ENCODE results near the gene DIAPH3. TPM values are rescaled to one million over a fixed set of nuclear protein-coding genes. Genes with fewer than 3 reads are reported as not detected.

Gene DIAPH3
- total RNA-seq, 3 donors from 2014 or later: 2.1 to 4.0 (median 3.7) TPM

DNA sequence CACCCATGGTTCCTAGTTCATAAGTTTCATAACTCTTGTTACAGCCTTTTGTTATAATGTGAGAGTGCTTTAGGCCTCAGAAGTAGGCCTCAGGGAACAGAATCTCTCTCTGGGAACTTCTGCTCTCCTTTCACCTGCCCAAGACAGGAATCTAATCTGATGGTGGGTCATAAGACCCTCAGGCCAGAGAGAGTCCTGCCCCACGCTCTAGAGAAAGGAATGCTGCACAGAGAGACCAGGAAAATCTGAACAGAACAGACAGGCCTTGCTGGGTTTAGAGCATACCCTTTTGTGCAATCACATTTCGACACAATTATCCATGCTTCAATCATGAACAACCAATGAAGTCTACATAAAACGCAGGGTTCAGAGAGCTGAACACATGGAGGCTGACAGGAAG is 3.4 kb upstream of the DIAPH3 start:
- DNase-seq (no peak), ATAC-seq (no peak)
- Mint-ChIP-seq H3K36me3 (ENCODE audit: insufficient read depth) (no peaks in the 10 kb centered on the region), H3K27me3 (ENCODE audit: low read depth) (peaks cover 3% of the 10 kb centered on the region), H3K4me1 (ENCODE audit: low read depth) (peaks cover 25% of the 10 kb centered on the region), H3K4me3 (no peak overlapping the region), H3K9me3 (no peaks in the 10 kb centered on the region)

GRCh38 chr13:60165391-60166099 is 1.8 kb upstream of the DIAPH3 start:
- Mint-ChIP-seq H3K27me3 (ENCODE audit: low read depth) (peaks cover 6% of the 10 kb centered on the region), H3K9me3 (no peaks in the 10 kb centered on the region), H3K4me3 (peak overlapping the region; percentile 48), H3K4me1 (ENCODE audit: low read depth) (peaks cover 25% of the 10 kb centered on the region), H3K36me3 (ENCODE audit: insufficient read depth) (no peaks in the 10 kb centered on the region)
- ATAC-seq (no peak), DNase-seq (no peak)

- Mint-ChIP-seq H3K4me1 (ENCODE audit: low read depth) (peaks cover 25% of the 10 kb centered on the region), H3K4me3 (peak overlapping the region; percentile 92), H3K36me3 (ENCODE audit: insufficient read depth) (no peaks in the 10 kb centered on the region), H3K27me3 (ENCODE audit: low read depth) (peaks cover 7% of the 10 kb centered on the region), H3K9me3 (no peaks in the 10 kb centered on the region)
- DNase-seq: no peak
- peak; percentile 8 to 9 for ATAC-seq
Measured at GRCh38 chr13:60164234-60164889, 634 bp upstream of the DIAPH3 start.

- ATAC-seq (no peak), DNase-seq (no peak)
- Mint-ChIP-seq H3K9me3 (no peaks in the 10 kb centered on the region), H3K4me1 (ENCODE audit: low read depth) (peaks cover 25% of the 10 kb centered on the region), H3K36me3 (ENCODE audit: insufficient read depth) (no peaks in the 10 kb centered on the region), H3K27me3 (ENCODE audit: low read depth) (peaks cover 7% of the 10 kb centered on the region), H3K4me3 (no peak overlapping the region)
Measured at GRCh38 chr13:60162096-60162495, 1.6 kb downstream of the DIAPH3 start.

- Mint-ChIP-seq H3K4me1 (ENCODE audit: low read depth) (peaks cover 6% of the 10 kb centered on the region), H3K9me3 (no peaks in the 10 kb centered on the region), H3K27me3 (ENCODE audit: low read depth) (peaks cover 7% of the 10 kb centered on the region), H3K4me3 (no peak overlapping the region), H3K36me3 (ENCODE audit: insufficient read depth) (no peaks in the 10 kb centered on the region)
- ATAC-seq: no peak
- no peak for DNase-seq
Measured at GRCh38 chr13:60158321-60158801, 5.4 kb downstream of the DIAPH3 start.

- Mint-ChIP-seq H3K4me3 (no peak overlapping the region), H3K4me1 (ENCODE audit: low read depth) (peaks cover 2% of the 10 kb centered on the region), H3K36me3 (ENCODE audit: insufficient read depth) (no peaks in the 10 kb centered on the region), H3K9me3 (no peaks in the 10 kb centered on the region), H3K27me3 (ENCODE audit: low read depth) (peaks cover 4% of the 10 kb centered on the region)
- ATAC-seq: peak in 1 of 2 donors; percentile 46
- DNase-seq: no peak
Measured at GRCh38 chr13:60155978-60156377, 7.8 kb downstream of the DIAPH3 start.

- Mint-ChIP-seq H3K36me3 (ENCODE audit: insufficient read depth) (no peaks in the 10 kb centered on the region), H3K4me3 (no peak overlapping the region), H3K4me1 (ENCODE audit: low read depth) (peaks cover 5% of the 10 kb centered on the region), H3K27me3 (ENCODE audit: low read depth) (no peaks in the 10 kb centered on the region), H3K9me3 (no peaks in the 10 kb centered on the region)
- DNase-seq (no peak), ATAC-seq (no peak)
Measured at GRCh38 chr13:60152904-60153303, 10.8 kb downstream of the DIAPH3 start.

DNA sequence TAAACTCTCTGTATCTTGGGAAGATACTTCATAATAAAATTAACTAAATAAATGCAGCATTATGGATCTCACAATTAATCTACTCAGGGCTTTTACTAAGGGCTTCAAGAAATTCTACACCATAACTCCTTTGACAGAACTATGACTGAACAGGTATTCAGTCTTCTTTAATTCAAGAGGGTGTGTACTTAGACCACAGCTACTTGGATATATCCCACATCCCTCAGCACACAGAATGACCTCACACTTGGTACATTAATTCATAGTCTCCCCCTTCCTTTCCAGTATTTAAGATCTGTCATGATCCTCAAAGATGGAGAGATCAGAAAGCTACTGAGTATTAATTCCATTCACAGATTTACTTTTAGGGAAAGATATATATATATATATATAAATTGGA is 11.6 kb downstream of the DIAPH3 start:
- Mint-ChIP-seq H3K36me3 (ENCODE audit: insufficient read depth) (no peaks in the 10 kb centered on the region), H3K9me3 (no peaks in the 10 kb centered on the region), H3K27me3 (ENCODE audit: low read depth) (no peaks in the 10 kb centered on the region), H3K4me3 (no peak overlapping the region), H3K4me1 (ENCODE audit: low read depth) (peaks cover 6% of the 10 kb centered on the region)
- ATAC-seq (no peak), DNase-seq (no peak)

- H3K4me3 Mint-ChIP-seq: no peak overlapping the region
- DNase-seq: no peak
- H3K27me3 Mint-ChIP-seq (ENCODE audit: low read depth): no peaks in the 10 kb centered on the region
- H3K4me1 Mint-ChIP-seq (ENCODE audit: low read depth): peaks cover 6% of the 10 kb centered on the region
- no peak for ATAC-seq
- H3K9me3 Mint-ChIP-seq: no peaks in the 10 kb centered on the region
- H3K36me3 Mint-ChIP-seq (ENCODE audit: insufficient read depth): no peaks in the 10 kb centered on the region
Measured at GRCh38 chr13:60150538-60150937, 13.2 kb downstream of the DIAPH3 start.

DNA sequence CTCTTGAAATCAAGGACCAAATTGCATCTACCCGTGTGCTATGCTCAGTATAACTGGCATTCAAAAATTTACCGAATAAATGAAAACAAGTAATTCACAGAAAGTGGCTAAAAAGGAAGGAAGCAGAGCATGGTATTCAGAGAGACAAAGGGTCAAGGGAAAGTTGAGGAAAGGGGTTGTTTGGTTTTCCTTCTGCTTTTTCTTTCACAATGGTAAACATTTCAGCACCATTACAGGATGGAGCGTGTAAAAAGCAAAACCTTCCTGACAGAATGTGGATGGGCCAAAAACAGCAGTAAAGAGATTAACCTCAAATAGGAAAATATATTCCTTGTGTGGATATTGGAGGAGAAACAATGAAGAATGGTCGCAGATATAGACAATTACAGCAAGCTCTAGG is 14.8 kb downstream of the DIAPH3 start:
- Mint-ChIP-seq H3K36me3 (ENCODE audit: insufficient read depth) (no peaks in the 10 kb centered on the region), H3K9me3 (no peaks in the 10 kb centered on the region), H3K27me3 (ENCODE audit: low read depth) (no peaks in the 10 kb centered on the region), H3K4me1 (ENCODE audit: low read depth) (peaks cover 6% of the 10 kb centered on the region), H3K4me3 (no peak overlapping the region)
- DNase-seq (no peak), ATAC-seq (no peak)

DNA sequence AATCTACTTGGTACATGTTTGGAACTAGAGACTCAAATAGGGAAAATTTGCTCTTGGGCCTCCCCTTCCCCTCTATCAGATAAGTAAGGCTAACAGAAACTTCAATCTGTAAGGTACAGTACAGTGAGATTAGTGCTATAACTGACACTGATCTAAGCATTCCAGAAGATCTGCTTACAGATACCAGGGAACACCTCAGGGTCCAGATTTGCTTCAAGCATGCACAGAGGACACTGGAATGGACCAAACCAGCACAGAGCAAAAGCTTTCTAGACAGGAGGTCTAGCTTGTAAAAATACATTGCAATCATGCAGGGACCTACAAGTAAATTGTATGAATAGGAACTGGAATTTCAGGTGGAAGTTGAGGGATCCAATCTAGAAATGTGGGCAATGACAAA is 16.4 kb downstream of the DIAPH3 start:
- no peak overlapping the region for H3K4me3 Mint-ChIP-seq
- DNase-seq: no peak
- no peaks in the 10 kb centered on the region for H3K9me3 Mint-ChIP-seq
- H3K36me3 Mint-ChIP-seq (ENCODE audit: insufficient read depth): no peaks in the 10 kb centered on the region
- ATAC-seq: no peak
- peaks cover 6% of the 10 kb centered on the region for H3K4me1 Mint-ChIP-seq (ENCODE audit: low read depth)
- no peaks in the 10 kb centered on the region for H3K27me3 Mint-ChIP-seq (ENCODE audit: low read depth)

DNA sequence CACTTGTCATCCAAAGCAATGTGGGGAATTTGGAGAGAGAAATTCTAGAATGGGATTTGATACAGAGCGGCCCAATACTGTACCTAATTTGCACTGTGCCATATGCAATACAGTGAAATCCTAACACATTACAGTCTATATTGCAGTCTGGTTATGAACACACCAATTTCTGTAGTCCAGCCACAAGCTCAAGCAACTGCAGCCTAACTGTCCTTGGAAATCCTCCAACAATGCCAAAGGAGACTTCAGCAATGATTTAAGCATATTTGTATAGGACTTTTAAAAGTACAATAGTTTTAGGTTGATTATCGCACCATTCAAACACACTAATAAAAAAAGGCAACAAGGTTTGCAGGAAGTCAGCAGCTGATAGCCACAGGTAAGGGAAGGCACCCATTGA is 17.3 kb downstream of the DIAPH3 start:
- no peak for DNase-seq
- no peaks in the 10 kb centered on the region for H3K9me3 Mint-ChIP-seq
- H3K4me1 Mint-ChIP-seq (ENCODE audit: low read depth): peaks cover 4% of the 10 kb centered on the region
- H3K36me3 Mint-ChIP-seq (ENCODE audit: insufficient read depth): no peaks in the 10 kb centered on the region
- no peak overlapping the region for H3K4me3 Mint-ChIP-seq
- no peaks in the 10 kb centered on the region for H3K27me3 Mint-ChIP-seq (ENCODE audit: low read depth)
- no peak for ATAC-seq

DNA sequence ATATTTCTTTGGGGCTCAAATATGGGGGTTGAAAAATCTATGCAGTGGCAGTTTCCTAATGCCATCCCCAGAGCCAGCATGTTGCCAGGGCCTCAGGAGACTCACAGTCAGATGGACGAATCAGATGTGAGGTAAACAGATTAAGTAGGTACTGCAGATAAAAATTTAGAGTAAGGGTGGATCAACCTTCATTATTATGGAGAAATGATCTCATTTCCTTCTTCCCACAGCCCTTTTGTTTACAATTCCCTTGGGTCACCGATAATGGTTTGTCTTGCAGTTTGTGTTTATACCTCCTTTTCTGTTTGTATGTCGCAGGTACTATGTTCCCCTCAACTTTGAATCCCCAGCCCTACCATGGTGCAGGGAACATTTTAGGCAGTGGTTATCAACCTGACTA is 20.0 kb downstream of the DIAPH3 start:
- no peaks in the 10 kb centered on the region for H3K36me3 Mint-ChIP-seq (ENCODE audit: insufficient read depth)
- no peak for ATAC-seq

DNA sequence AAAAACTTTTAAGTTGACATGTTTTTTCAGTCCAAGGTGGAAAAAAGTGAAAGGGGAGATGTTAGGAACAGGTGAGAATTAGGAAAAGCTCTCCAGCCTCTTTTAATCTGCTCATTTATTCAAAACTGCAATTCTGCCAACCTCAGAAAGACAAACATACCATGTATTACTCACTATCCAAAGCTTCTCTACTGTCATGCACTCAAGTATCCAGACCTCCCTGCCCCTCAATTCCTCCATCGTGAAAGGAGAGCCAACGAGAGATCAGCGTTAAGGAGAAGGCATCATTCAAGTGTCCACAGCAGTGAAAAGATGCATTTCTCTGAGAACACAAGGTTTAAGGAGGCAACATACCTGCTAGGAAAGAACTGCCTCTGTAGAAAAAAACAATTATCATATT is 24.5 kb downstream of the DIAPH3 start:
- ATAC-seq (no peak), DNase-seq (no peak)
- H3K36me3 Mint-ChIP-seq (ENCODE audit: insufficient read depth): no peaks in the 10 kb centered on the region
- no peaks in the 10 kb centered on the region for H3K27me3 Mint-ChIP-seq (ENCODE audit: low read depth)
- H3K4me1 Mint-ChIP-seq (ENCODE audit: low read depth): peaks cover 3% of the 10 kb centered on the region
- no peaks in the 10 kb centered on the region for H3K9me3 Mint-ChIP-seq
- H3K4me3 Mint-ChIP-seq: no peak overlapping the region

More for the DNA sequence above, 20.0 kb downstream of the DIAPH3 start:
- Mint-ChIP-seq H3K27me3 (ENCODE audit: low read depth) (no peaks in the 10 kb centered on the region), H3K4me1 (ENCODE audit: low read depth) (peaks cover 1% of the 10 kb centered on the region), H3K9me3 (no peaks in the 10 kb centered on the region), H3K4me3 (no peak overlapping the region)
- DNase-seq: no peak

GRCh38 chr13:60138674-60139073 is 25.1 kb downstream of the DIAPH3 start:
- ATAC-seq (no peak), DNase-seq (no peak)
- Mint-ChIP-seq H3K36me3 (ENCODE audit: insufficient read depth) (no peaks in the 10 kb centered on the region), H3K9me3 (no peaks in the 10 kb centered on the region), H3K27me3 (ENCODE audit: low read depth) (no peaks in the 10 kb centered on the region), H3K4me3 (no peak overlapping the region), H3K4me1 (ENCODE audit: low read depth) (peaks cover 5% of the 10 kb centered on the region)
